ENCODE data around the gene TSC22D3.
"Not testable (repeated sequence)": the region's sequence is repeated elsewhere in the genome, so short reads cannot be mapped to it uniquely, and the experiment has no call there.

Gene TSC22D3

DNA sequence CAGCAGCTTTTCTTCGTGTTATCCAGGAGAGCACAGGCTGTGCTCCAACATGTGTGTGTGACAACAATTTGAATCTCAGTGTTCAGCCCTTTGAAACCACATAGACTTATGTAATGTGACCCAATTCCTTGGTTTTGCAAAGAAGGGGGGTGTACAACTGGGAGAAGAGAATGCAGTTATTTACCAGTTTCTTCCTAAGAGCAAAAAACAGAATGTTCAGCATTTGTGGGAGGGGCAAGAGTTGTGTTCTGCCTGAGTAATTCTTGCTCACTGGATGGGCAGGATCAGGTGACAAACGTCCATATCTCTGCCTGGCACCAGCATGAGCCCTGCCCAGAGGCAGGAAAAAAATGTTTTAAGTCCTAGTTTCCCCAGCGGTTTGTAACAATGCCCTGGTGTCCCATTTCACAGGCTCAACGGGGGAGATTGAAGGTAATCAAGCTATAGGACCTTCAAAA is 75.2 kb downstream of the TSC22D3 start:
- H3K4me3 ChIP-seq (ENCODE audit: control insufficient read depth, low read depth, low read length), result no peak overlapping the region
- peak; percentile 83 for DNase-seq (ENCODE audit: low read depth)
- TF ChIP-seq, protein P1, sequence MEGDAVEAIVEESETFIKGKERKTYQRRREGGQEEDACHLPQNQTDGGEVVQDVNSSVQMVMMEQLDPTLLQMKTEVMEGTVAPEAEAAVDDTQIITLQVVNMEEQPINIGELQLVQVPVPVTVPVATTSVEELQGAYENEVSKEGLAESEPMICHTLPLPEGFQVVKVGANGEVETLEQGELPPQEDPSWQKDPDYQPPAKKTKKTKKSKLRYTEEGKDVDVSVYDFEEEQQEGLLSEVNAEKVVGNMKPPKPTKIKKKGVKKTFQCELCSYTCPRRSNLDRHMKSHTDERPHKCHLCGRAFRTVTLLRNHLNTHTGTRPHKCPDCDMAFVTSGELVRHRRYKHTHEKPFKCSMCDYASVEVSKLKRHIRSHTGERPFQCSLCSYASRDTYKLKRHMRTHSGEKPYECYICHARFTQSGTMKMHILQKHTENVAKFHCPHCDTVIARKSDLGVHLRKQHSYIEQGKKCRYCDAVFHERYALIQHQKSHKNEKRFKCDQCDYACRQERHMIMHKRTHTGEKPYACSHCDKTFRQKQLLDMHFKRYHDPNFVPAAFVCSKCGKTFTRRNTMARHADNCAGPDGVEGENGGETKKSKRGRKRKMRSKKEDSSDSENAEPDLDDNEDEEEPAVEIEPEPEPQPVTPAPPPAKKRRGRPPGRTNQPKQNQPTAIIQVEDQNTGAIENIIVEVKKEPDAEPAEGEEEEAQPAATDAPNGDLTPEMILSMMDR (conservative IDR thresholded peaks at IDR 0.05; ENCODE audit: control insufficient read depth, insufficient read depth, low read depth, low read length), result no peak

DNA sequence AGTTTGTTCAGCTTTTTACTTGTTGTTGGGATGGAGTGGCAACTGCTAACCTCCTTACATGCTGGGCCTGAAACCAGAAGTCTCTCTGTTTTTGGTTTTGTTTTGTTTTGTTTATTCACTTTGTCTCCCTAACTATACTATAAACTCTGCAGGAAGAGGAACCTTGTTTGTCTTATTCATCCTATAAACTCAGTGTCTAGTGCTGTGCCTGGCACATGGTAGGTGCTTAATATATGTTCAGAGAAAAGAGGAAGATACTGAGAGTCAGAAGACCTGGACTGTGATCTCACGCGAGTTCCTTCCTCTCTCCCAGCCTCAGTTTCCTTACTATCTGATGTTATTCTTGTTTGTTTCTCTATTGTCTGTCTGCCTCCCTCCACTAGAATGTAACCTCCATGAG is 76.0 kb downstream of the TSC22D3 start:
- TF ChIP-seq, protein P1 (conservative IDR thresholded peaks at IDR 0.05; ENCODE audit: control insufficient read depth, insufficient read depth, low read depth, low read length), result no peak
- no peak for DNase-seq (ENCODE audit: low read depth)
- H3K4me3 ChIP-seq (ENCODE audit: control insufficient read depth, low read depth, low read length), result no peak overlapping the region

DNA sequence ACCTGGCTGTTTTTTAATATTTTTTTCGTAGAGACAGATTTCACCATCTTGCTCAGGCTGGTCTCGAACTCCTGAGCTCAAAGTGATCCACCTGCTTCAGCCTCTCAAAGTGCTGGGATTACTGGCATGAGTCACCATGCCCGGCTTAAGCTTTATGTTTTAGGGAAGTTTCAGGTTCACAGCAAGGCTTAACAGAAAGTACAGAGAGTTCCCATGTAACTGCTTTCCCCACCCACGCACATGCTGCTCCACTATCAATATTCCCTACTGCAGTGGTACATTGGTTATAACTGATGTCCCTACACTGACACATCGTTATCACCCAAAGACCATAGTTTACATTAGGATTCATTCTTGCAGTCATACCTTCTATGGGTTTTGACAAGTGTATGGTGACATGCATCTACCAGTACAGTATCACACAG is 84.6 kb downstream of the TSC22D3 start:
- DNase-seq (ENCODE audit: low read depth), result peak; percentile 60
- no peak overlapping the region for H3K4me3 ChIP-seq (ENCODE audit: control insufficient read depth, low read depth, low read length)
- TF ChIP-seq, protein P1 (conservative IDR thresholded peaks at IDR 0.05; ENCODE audit: control insufficient read depth, insufficient read depth, low read depth, low read length), result no peak

DNA sequence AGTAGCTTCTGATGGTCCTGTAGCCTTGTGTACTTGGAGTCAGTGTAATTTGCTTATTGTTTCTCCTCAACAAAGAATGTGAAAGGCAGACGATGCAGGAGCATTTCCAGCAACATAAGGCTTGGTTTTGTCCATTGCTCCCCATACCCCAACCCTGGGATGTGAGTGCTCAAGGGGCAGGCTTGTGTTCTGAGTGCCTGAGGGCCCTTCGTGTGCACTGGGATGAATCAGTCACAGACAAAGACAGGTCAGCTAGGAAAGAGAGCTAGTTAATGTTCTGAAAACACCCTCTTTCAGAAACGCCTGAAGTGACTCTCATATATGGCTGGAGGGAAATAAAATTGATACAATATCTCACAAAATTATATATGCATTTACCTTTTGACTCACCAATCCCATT is 88.1 kb downstream of the TSC22D3 start:
- TF ChIP-seq, protein P1 (conservative IDR thresholded peaks at IDR 0.05; ENCODE audit: control insufficient read depth, insufficient read depth, low read depth, low read length), result no peak
- no peak overlapping the region for H3K4me3 ChIP-seq (ENCODE audit: control insufficient read depth, low read depth, low read length)
- no peak for DNase-seq (ENCODE audit: low read depth)

DNA sequence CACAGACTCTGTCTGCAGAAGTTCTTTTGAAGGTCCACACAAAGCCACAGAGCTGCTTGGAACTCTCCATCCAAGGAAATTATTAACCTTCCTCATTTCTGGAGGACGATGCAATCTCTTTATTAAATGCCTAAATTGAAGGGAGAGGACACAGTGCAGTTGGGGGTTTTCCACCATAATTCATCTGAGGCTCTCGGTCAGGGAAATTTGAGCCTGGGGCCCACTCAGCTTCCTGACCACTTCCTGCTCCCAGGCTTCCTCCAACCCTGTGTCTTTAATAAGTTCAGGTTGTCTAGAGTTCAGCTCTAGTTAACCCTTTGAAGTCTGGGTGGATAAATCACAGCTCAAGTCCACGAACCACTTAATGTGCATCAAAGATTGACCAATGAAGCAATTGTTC is 88.8 kb downstream of the TSC22D3 start:
- H3K4me3 ChIP-seq (ENCODE audit: control insufficient read depth, low read depth, low read length), result no peak overlapping the region
- TF ChIP-seq, protein P1 (conservative IDR thresholded peaks at IDR 0.05; ENCODE audit: control insufficient read depth, insufficient read depth, low read depth, low read length), result no peak
- DNase-seq (ENCODE audit: low read depth), result peak; percentile 32

DNA sequence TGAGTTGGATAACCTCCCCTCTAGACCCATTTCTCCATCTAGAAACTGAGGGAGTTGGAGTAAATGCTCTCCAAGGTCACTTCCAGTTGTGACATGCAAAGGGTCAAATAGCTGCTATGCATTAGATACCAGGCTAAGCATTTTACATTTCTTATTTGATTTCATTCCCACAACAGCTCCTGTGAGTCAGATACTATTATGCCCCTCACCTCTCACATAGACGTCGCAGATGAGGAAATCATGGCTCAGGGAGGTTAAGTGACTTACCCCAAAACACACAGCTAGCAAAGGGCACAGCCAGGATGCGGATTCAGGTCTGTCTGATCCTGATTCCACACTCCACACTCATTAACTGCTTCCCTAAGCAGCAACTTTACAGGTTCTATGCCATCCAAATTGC is 89.6 kb downstream of the TSC22D3 start:
- peak; percentile 54 for DNase-seq (ENCODE audit: low read depth)
- TF ChIP-seq, protein P1 (conservative IDR thresholded peaks at IDR 0.05; ENCODE audit: control insufficient read depth, insufficient read depth, low read depth, low read length), result no peak
- no peak overlapping the region for H3K4me3 ChIP-seq (ENCODE audit: control insufficient read depth, low read depth, low read length)

DNA sequence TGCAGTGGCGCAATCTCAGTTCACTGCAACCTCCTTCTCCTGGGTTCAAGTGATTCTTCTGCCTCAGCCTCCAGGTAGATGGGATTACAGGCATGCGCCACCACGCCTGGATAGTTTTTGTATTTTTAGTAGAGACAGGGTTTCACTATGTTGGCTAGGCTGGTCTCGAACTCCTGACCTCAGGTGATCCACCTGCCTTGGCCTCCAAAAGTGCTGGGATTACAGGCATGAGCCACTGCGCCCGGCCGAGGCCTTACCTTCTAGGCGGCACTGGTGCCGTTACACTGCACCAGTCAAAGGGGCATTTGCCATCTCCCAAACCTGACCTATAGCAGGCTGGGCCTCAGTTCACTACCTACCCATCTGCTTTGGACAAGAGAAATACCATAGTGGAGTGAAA is 90.0 kb downstream of the TSC22D3 start:
- DNase-seq (ENCODE audit: low read depth); H3K4me3 ChIP-seq (ENCODE audit: control insufficient read depth, low read depth, low read length): not testable (repeated sequence)
